GM21367 (cell line): Measurements from ENCODE around the gene SRSF3.

Source experiments
- ATAC-seq: cut with Tn5 transposase; IDR thresholded peaks from one replicate; pipeline ENCODE4 v1.9.1; 2021; ENCODE audit not compliant: unreplicated experiment

The SRSF3 gene

DNA sequence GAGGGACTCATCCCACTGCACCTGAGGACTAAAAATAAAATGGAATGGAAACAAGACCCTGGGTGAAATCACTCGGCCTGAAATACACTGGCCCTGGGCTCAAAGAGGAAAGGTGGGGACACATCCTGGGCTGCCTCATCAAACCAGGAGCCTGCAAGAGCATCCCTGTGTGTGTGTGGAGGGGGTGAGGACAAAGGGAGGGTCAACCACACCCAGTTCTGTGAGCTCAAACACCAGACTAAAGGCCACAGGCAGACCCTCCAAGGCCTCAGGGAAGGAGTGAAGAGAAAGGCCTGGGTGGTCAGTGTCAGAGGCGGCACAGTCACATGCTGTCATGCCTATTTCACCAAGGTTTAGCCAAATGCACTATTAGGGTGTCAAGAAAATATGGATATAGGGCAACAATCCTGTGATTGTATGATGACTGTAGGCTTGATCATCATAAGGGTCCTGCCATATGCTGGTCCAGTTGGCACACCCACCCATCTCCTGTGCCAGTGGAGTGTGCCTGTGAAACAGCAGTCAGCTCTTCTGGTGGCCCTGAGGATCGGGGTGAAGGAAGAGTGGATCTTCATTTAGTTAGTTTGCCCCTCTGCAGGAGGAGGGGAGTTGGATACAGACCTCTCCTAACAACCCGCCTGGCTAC, 28.9 kb downstream of the SRSF3 start:
- no peak for ATAC-seq

DNA sequence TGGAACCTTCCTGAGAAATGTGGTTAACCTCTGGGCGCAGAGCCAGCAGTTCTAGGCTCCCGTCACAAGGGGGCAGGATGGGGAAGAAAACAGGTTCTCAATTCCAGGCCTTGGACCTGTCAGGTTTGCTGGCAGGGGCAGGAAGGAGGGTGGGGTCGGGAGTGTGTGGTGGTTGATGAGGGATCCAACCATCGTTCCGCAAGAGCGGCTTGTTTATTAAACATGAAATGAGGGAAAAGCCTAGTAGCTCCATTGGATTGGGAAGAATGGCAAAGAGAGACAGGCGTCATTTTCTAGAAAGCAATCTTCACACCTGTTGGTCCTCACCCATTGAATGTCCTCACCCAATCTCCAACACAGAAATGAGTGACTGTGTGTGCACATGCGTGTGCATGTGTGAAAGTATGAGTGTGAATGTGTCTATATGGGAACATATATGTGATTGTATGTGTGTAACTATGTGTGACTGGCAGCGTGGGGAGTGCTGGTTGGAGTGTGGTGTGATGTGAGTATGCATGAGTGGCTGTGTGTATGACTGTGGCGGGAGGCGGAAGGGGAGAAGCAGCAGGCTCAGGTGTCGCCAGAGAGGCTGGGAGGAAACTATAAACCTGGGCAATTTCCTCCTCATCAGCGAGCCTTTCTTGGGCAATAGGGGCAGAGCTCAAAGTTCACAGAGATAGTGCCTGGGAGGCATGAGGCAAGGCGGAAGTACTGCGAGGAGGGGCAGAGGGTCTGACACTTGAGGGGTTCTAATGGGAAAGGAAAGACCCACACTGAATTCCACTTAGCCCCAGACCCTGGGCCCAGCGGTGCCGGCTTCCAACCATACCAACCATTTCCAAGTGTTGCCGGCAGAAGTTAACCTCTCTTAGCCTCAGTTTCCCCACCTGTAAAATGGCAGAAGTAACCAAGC, 29.6 kb downstream of the SRSF3 start:
- ATAC-seq: no peak

DNA sequence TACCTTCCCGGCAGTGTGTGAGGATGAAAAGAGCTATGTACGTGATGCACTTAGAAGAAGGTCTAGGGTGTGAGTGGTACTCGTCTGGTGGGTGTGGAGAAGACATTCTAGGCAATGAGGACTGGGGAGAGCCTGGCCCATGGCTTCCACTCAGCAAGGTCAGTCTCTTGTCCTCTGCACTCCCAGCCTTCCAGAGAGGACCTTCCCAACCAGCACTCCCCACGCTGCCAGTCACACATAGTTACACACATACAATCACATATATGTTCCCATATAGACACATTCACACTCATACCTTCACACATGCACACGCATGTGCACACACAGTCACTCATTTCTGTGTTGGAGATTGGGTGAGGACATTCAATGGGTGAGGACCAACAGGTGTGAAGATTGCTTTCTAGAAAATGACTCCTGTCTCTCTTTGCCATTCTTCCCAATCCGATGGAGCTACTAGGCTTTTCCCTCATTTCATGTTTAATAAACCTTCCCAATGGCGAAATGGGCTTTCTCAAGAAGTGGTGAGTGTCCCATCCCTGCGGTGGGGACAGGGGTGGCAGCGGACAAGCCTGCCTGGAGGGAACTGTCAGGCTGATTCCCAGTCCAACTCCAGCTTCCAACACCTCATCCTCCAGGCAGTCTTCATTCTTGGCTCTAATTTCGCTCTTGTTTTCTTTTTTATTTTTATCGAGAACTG, 30.4 kb downstream of the SRSF3 start:
- ATAC-seq: no peak

DNA sequence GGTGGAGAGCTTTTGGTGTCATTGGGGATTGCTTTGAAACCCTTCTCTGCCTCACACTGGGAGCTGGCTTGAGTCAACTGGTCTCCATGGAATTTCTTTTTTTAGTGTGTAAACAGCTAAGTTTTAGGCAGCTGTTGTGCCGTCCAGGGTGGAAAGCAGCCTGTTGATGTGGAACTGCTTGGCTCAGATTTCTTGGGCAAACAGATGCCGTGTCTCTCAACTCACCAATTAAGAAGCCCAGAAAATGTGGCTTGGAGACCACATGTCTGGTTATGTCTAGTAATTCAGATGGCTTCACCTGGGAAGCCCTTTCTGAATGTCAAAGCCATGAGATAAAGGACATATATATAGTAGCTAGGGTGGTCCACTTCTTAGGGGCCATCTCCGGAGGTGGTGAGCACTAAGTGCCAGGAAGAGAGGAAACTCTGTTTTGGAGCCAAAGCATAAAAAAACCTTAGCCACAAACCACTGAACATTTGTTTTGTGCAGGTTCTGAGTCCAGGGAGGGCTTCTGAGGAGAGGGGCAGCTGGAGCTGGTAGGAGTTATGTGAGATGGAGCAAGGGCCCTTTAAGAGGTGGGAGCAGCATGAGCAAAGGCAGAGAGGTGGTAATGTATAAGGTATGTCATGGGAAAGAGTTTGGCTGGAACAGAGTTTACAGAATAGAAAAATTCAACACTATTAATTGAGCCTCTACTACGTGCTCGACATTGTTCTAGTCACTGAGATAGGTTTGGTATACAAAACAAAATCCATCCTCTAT, 31.2 kb downstream of the SRSF3 start:
- ATAC-seq: no peak

DNA sequence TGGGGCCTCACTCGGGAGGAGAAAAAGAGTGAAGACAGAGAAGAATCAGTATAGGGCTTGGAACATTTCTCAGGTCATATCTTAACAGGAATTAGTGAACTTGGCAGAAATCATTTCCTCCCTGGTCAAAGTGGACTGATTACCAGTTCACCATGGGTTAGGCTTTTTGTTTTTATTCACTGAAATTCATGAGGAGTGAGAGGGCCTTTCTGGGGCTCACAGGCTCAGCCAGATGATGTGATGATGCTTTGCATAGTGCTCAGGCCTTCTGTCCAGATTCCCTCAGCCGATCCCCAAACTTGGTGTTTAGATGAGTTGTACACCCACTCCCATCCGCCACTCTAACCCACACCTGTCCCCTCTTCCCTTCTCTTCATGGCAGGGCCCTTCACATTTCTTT, 32.5 kb downstream of the SRSF3 start:
- no peak for ATAC-seq

DNA sequence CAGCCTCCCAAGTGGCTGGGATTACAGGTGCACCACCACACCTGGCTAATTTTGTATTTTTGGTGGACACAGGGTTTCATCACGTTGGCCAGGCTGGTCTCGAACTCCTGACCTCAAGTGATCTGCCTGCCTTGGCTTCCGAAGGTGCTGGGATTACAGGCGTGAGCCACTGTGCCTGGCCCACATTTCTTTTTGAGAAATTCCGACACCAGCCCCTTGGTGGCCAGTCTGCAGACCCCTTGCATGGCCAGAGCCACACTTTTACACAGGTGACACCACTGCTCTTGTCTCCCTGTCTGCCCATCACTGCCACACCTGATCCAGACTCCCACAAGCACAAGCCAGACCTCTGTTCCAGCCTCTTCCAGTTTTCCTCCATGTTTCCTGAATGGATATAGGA, 33.0 kb downstream of the SRSF3 start:
- no peak for ATAC-seq

DNA sequence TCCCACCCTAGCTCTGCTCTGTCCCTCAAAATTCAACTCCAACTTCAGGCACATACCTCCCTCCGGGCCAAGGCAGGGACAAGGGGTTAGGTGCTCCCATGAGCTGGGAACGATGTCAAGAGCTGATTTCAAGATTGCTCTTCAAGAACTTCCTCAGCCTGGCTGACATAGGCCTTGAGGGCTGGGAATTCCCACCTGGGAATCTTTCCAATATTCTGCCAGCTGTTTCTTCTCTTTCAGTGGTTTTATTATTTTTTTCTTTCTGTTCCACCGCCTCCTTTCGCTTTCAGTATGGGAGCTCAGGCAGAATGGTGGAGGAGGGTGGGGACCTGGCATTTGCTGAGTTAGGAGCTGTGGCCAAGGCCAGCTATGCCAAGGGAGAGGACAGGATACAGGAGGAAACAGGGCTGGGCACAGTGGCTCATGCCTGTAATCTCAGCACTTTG, 33.7 kb downstream of the SRSF3 start:
- ATAC-seq: no peak

DNA sequence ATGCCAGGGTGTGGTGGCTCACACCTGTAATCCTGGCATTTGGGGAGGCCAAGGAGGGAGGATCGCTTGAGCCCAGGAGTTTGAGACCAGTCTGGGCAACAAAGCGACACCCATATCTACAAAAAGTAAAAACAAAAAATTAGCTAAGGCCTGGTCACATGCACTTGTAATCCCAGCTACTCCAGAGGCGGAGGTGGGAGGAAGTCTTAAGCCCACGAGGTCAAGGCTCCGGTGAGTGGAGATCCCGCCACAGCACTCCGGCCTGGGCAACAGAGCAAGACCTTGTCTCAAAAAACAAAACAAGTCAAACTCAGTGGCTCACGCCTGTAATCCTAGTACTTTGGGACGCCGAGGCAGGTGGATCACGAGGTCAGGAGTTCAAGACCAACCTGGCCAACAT, 35.6 kb downstream of the SRSF3 start:
- no peak for ATAC-seq

DNA sequence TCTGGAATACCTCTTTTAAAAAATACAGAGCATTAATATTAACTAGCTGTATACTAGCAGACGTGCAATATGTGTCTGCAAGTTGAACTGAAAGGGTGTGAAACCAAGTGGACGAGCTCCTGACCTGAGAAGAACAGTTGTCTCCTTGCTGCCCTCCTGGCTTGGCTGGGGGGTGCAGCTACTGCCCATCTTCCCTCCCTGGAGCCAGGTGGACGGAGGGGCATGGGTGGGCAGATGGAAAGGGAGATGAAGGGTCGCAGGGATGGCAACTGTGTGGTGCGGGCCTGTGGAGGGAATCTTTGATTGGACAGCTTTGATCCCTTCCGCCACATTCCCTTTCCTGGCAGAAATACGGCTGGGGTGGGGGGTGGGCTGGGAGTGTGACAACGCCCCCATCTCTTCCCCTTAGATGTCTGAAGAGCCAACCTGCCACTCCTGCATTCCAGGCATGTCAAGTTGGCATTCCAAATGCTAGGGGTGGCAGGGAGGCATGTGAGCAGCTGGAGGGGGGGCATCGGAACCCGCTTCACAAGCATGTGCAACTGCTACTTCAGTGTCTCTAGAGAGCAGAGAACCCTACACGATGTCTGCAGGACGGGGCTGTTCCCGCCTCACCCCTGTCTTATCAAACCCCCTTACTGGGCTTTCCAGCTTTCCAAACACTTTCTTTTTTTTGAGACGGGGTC, 37.3 kb downstream of the SRSF3 start:
- ATAC-seq: no peak

DNA sequence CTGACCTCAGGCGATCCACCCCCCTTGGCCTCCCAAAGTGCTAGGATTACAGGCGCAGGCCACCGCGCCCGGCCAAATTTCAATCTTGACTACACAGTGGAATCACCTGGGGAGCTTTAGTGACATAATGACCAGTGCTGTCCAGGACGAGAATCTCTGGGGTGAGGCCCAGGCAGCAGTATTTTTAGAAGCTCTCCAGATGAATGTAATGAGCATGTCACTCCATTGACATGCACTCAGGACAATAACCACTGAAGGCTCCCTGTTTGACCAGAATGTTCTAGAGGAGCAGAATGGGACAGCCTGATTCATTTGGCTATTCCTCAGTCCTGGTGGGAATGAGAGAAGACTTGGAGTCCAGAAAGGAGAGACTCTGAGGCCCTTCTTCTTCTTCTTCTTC, 39.2 kb downstream of the SRSF3 start:
- ATAC-seq: no peak

DNA sequence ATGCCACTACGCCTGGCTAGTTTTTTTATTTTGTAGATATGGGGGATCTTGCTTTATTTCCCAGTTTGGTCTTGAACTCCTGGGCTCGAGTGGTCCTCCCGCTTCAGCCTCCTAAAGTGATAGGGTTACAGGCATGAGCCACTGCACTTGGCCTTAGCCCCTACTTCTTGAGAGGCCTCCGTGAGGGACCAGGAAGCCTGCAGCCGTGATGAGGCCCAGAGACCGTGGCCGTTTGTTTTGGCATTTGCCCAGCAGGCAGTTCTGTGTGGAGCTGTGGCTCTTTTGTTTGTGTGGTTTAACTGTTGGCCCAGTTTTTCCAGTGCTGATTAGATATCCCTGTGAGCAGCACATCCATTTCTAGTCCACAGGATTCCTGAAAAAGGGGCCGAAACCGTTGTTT, 39.8 kb downstream of the SRSF3 start:
- no peak for ATAC-seq

DNA sequence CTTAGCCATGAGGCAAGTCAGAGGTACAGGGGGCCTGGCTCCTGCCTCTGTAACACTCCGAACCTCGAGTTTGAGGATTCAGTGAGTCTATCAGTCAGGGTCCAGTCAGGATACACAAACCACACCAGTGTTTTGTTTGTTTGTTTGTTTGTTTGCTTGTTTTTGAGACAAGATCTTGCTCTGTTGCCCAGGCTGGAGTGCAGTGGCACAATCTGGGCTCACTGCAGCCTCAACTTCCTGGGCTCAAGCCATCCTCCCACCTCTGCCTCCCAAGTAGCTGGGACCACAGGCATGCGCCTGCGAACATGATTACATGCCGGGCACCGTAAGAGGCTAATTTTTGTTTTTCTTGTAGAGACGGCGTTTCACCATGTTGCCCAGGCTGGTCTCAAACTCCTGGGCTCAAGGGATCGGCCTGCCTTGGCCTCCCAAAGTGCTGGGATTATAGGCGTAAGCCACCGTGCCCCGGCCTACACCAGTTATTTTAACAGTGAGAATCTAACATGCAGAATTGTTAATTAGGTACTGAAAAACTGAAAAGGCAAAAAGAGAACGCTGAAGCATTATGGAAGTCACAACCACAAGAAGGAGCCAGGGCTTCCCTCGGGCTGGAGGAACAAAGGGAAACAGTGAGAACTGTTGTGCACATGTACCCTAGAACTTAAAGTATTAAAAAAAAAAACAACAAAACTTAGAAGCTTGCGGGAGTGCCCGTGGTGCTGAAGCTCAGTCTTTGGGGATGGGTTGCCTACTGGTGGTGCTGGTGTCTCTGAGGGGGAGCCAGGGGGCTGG, 40.4 kb downstream of the SRSF3 start:
- ATAC-seq: no peak

DNA sequence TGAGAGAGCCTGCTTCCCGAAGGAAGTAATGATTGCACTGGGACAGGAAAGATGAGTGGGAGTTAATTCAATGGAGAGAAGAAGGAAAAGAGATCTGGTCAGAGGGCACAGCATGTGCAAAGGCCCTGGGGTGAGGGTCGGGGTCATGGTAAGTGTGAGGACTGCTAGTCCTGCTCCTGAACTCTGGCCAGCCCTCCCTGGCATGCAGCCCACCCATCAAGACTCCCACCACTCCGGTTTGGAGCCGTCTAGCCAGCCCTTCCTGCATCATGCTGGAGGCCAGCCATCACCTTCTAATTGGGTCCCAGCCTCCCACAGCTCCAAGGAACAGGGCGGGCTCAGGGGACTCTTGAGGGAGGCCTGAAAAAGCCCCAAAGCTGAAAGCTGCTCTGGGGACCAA, 42.1 kb downstream of the SRSF3 start:
- no peak for ATAC-seq

DNA sequence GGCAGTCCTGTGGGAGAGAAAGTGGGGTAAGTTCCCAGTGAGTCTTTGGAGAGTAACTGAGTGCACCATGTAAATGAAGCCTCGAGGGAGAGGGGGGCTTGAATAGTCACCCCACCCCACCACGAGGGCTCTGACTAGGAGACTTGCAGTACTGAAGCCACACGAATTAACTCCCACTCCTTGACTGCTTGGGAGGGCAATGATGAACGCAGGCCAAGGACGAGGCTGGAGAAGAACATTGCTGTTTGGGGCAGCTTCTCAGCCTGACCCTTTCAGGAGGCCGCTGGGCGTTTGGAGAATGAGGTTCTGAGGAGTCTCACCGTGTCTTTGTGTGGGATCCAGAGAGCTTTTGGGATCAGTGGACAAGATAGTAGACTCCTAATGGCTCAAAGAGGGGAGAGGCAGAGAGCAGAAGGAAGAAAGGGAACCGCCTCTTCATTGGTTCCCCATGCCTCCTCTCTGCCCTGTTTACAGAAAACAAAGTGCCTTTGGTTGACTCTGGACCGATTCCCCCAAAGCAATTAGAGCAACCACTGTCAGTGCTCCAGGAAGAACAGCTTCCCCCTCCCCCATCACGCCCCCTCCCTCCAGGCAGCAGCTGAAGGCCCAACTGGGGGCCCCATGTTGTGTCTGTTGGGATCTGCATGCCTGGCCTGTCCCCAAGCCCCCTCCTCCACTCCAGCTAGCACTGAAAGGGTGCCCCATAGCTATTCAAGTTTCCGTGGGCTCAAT, 42.7 kb downstream of the SRSF3 start:
- no peak for ATAC-seq

DNA sequence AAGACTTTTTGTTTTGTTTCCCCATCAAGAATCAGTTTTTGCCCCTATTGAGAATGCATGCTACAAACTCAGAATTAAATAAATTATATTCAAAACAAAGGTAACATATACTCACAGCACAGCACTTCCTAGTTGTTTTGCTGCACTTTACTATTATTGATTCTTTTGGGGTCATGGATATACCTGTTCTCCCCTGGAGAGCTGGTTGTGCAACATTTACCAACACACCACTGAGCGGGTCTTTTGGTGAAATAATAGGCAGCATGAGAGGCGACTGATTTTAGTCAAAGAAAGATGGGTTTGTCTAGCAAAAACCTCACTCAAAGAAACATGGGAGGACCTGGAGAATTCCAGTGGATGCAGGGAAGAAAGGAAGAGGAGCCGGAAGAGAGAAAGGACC, 44.4 kb downstream of the SRSF3 start:
- no peak for ATAC-seq

DNA sequence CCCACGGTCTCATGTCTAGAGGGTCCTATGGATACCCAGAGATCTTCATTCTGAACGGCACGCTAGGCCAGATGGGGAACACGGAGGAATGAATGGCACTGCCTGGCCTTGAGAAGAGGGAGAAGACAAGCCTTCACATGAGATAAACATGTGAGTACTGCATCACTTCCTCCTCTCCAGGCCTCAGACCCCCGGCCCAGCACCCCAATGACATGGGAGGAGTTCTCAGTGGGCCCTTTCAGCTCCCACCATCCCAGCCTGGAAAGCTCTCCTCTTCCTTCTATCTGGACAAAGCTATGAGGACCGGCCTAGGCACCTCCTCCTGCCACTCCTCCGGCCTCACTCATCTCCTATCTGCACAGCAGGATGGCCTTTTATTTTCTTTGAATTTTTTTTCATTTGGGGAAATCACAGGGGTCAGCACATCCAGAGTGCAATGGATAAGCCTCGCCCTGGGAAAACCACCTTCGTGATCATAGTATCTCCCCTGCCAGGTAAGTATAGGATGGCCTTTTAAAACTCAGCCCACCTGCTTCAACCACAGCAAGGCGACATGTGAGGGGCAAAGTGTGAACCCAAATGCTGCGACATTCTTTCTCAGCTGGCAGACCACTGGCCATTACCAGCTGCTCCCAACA, 45.1 kb downstream of the SRSF3 start:
- no peak for ATAC-seq

DNA sequence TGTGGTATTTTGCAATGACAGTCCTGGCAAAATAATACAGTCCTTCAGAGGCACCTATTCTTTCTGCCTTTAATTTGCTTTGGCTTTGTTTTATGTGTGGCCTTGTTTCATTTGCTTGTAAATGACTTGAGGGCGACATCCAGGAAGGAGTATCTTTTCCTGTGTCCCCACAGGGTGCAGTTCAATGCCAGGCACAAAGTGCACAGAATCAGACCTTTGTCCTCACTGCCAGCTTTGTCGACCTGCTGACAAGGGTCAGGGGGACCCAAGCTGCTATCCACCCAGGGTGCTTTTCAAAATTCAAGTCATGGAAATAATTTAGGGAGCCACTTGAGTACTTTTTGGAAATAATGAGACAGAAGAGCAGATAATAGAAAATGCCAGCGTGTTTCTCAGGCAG, 47.4 kb downstream of the SRSF3 start:
- no peak for ATAC-seq

DNA sequence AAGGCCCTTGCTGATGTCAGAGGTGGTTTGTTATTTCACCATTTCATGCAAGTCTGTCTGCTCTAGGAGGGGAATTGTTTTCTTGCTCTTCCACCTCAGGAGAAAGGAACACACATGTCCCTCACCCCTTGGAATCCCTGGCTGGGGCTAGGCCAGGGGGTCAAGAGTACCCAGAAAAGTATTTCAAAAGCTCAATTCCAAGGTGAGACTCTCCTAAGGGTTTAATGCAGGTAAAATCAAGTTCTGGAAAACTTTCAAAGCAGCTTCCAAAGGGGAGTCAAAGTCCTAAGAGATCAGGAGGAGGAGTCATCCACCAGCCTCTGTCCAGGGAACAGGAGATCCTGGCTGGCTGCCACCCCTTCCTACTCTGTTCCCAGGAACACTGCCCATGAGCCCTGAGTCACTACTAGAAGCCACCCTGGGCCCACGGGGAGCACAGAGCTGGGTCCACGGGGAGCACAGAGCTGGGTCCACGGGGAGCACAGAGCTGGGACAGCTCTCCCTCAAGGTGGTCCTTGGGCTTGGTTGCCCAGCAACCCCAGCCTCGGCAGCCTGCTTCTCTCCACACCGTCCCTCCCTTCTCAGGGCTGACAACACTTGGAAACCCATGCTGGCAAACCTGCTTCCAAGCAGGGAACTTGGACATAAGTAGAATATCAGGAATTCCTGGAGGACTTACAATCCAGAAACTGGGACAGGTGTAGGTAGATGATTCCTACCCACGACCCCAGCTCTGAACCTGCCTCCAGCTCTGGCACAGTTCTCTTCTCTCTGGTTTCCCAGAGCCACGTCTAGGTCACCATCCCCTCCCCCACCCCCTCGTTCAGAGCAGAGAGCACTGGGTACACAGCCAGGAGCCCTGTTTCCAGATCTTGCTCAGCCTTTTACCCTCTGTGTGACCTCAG, 49.0 kb downstream of the SRSF3 start:
- ATAC-seq: no peak
